Uterus (tissue), 2 donors: ENCODE results near the gene ARMH3.

ENCODE experiments used
- POLR2A ChIP-seq, 2 donors: fragments of 450-650 bp; IDR thresholded peaks; one replicate each; pipeline ENCODE4 v1.6.1; 2016; ENCODE audit warnings: antibody characterized with exemption in 2 of 2, mild to moderate bottlenecking in 1 of 2, moderate library complexity in 1 of 2
- TF ChIP-seq, protein P1 (sequence below), 4 experiments: fragments of 200-600 bp in 2 of 4; fragments of 450-650 bp in 2 of 4; sonication (generic) in 2 of 4; IDR thresholded peaks; one replicate each; pipeline ENCODE4 v1.5.1; 2016 to 2019; ENCODE audit warnings: antibody characterized with exemption in 4 of 4, mild to moderate bottlenecking in 2 of 4, moderate library complexity in 1 of 4

DNA sequence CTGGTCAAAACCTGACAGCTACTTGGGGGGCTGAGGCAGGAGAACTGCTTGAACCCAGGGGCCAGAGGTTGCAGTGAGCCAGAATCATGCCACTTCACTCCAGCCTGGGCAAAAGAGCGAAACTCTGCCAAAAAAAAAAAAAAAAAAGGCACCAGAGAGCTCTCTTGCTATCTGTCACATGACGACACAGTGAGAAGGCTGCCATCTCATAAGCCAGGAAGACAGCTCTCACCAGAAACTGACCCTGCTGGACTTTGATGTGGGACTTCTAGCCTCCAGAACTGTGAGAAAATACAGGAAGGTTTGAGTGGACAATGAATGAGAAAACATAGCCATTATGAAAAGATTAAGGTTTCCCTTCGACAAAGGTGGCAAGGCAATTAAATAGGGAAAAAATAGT lies 161.2 kb downstream of the ARMH3 start:
- TF ChIP-seq POLR2A (IDR thresholded peaks at IDR 0.05) = no peak
- TF ChIP-seq, protein P1, sequence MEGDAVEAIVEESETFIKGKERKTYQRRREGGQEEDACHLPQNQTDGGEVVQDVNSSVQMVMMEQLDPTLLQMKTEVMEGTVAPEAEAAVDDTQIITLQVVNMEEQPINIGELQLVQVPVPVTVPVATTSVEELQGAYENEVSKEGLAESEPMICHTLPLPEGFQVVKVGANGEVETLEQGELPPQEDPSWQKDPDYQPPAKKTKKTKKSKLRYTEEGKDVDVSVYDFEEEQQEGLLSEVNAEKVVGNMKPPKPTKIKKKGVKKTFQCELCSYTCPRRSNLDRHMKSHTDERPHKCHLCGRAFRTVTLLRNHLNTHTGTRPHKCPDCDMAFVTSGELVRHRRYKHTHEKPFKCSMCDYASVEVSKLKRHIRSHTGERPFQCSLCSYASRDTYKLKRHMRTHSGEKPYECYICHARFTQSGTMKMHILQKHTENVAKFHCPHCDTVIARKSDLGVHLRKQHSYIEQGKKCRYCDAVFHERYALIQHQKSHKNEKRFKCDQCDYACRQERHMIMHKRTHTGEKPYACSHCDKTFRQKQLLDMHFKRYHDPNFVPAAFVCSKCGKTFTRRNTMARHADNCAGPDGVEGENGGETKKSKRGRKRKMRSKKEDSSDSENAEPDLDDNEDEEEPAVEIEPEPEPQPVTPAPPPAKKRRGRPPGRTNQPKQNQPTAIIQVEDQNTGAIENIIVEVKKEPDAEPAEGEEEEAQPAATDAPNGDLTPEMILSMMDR (IDR thresholded peaks at IDR 0.05) = no peak
